Large intestine (tissue), 3 donors: ENCODE measurements around the gene ST7. TPM values are rescaled to one million over a fixed set of nuclear protein-coding genes. Genes with fewer than 3 reads are reported as not detected.

Source experiments
- DNase-seq, 2 donors: peaks; one replicate each; pipeline versions ENCODE4 v3.0.0 to v3.0.0-alpha.2; 2013
- H3K27ac ChIP-seq: one replicate; pipeline ENCODE4 v1.5.1; 2013; ENCODE audit warnings: low read length
- H3K27me3 ChIP-seq: 2 replicates; pipeline ENCODE4 v1.6.1; 2013; ENCODE audit warnings: low read length; ENCODE audit not compliant: control insufficient read depth, insufficient read depth
- H3K36me3 ChIP-seq: 2 replicates; pipeline ENCODE4 v1.6.1; 2013; ENCODE audit warnings: low read length; ENCODE audit not compliant: control insufficient read depth, insufficient read depth
- H3K4me1 ChIP-seq: one replicate; pipeline ENCODE4 v1.6.1; 2013; ENCODE audit warnings: low read length; ENCODE audit not compliant: control insufficient read depth, insufficient read depth
- H3K4me3 ChIP-seq: one replicate; pipeline ENCODE4 v1.5.1; 2013; ENCODE audit warnings: low read length
- H3K9me3 ChIP-seq: one replicate; pipeline ENCODE4 v1.6.1; 2013; ENCODE audit warnings: mild to moderate bottlenecking, low read depth, low read length, moderate library complexity; ENCODE audit not compliant: control insufficient read depth
- WGBS: methylation state at CpG from one replicate; pipeline ENCODE4 v1.1.5; 2013; ENCODE audit warnings: low lambda C conversion rate; ENCODE audit not compliant: insufficient coverage; 5-methylcytosine and 5-hydroxymethylcytosine counted together
- polyA plus RNA-seq: library from polyadenylated mRNA; unstranded; fragments of 120-200 nt; gene quantifications from one replicate; pipeline ENCODE4 v1.2.1, GENCODE V29; 2013

The ST7 gene
- polyA plus RNA-seq, 1 donor, result 25.1 TPM

GRCh38 chr7:117186218-117187010 is 233.1 kb downstream of the ST7 start:
- H3K27me3 ChIP-seq, result no peaks in the 10 kb centered on the region
- H3K36me3 ChIP-seq, result peaks cover 15% of the 10 kb centered on the region
- 100% methylated on average over 1 of the region's 7 CpGs for WGBS
- H3K4me1 ChIP-seq, result no peaks in the 10 kb centered on the region
- no peaks in the 10 kb centered on the region for H3K9me3 ChIP-seq
- no peak for DNase-seq
- no peak overlapping the region for H3K4me3 ChIP-seq
- no peak overlapping the region for H3K27ac ChIP-seq

- Histone ChIP-seq H3K9me3 (no peaks in the 10 kb centered on the region), H3K27ac (no peak overlapping the region), H3K4me1 (no peaks in the 10 kb centered on the region), H3K27me3 (no peaks in the 10 kb centered on the region), H3K36me3 (peaks cover 16% of the 10 kb centered on the region), H3K4me3 (no peak overlapping the region)
- no peak for DNase-seq
These were observed 235.1 kb downstream of the ST7 start for GRCh38 chr7:117188376-117188775.

GRCh38 chr7:117188949-117189592 is 235.8 kb downstream of the ST7 start:
- 86% methylated on average over 3 of the region's 5 CpGs for WGBS
- no peak overlapping the region for H3K27ac ChIP-seq

GRCh38 chr7:117190104-117190503 is 236.8 kb downstream of the ST7 start:
- Histone ChIP-seq H3K4me3 (no peak overlapping the region), H3K9me3 (no peaks in the 10 kb centered on the region), H3K4me1 (no peaks in the 10 kb centered on the region), H3K27me3 (no peaks in the 10 kb centered on the region), H3K27ac (no peak overlapping the region), H3K36me3 (peaks cover 19% of the 10 kb centered on the region)
- no peak for DNase-seq
- 100% methylated on average over 1 of the region's 8 CpGs for WGBS

More at GRCh38 chr7:117188949-117189592, 235.8 kb downstream of the ST7 start:
- no peaks in the 10 kb centered on the region for H3K27me3 ChIP-seq
- no peaks in the 10 kb centered on the region for H3K9me3 ChIP-seq
- peaks cover 19% of the 10 kb centered on the region for H3K36me3 ChIP-seq
- no peak for DNase-seq
- no peak overlapping the region for H3K4me3 ChIP-seq
- H3K4me1 ChIP-seq, result no peaks in the 10 kb centered on the region

DNA sequence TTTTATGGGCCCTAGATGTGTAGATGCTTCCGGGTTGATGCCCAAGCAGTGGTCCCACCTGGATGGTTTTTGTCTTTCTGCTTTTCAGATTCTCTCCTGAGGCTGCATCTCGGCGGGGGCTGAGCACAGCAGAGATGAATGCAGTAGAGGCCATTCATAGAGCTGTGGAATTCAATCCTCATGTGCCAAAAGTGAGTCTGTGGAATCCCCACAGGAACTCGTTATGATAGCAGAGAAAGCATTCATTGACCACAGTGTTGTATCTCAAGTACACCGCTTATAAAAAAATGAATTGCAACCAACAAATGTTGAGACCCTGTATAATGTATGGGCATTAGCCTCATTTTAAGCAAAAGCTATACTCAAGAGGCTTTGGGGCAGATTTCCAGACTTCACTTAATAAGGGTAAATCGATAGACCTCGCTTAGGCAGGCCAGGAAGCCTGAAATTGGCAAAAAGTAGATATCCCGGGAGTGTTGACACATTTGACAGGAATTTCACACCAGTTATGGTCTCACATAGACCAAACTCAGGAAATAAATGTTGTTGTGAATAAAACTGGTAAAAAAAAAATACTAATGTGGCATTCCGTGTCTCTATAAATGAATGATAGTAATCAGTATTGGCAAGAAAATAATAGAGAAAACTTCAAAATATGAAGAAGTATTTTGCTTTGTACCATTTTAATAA is 237.6 kb downstream of the ST7 start:
- Histone ChIP-seq H3K27ac (no peak overlapping the region), H3K4me3 (no peak overlapping the region), H3K9me3 (no peaks in the 10 kb centered on the region), H3K4me1 (no peaks in the 10 kb centered on the region), H3K36me3 (peaks cover 19% of the 10 kb centered on the region), H3K27me3 (no peaks in the 10 kb centered on the region)
- DNase-seq, result no peak
- WGBS, result 100% methylated on average over 4 of the region's 9 CpGs

DNA sequence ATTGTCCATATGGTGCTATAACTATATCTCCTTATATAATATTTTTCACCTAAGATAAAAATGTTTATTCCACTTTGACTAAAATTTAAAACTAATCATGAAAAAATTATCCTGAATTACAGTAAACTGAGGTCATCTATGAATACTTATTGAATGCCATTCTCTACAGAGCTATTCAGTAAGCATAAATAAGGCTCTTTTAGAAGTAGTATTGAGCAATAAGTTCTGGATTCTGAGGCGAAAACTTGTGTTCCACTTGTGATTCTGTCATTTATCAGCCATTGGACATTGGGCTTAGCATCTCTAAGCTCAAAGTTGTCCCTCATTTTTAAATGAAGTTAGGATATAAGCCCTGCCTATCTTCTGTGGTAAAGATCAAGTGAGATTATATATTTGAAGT is 238.8 kb downstream of the ST7 start:
- H3K27ac ChIP-seq, result no peak overlapping the region
- H3K27me3 ChIP-seq, result no peaks in the 10 kb centered on the region
- H3K4me1 ChIP-seq, result no peaks in the 10 kb centered on the region
- H3K4me3 ChIP-seq, result no peak overlapping the region
- H3K9me3 ChIP-seq, result no peaks in the 10 kb centered on the region
- no peak for DNase-seq
- no CpG with 5 or more reads among the region's 1 CpG for WGBS
- H3K36me3 ChIP-seq, result peaks cover 19% of the 10 kb centered on the region

DNA sequence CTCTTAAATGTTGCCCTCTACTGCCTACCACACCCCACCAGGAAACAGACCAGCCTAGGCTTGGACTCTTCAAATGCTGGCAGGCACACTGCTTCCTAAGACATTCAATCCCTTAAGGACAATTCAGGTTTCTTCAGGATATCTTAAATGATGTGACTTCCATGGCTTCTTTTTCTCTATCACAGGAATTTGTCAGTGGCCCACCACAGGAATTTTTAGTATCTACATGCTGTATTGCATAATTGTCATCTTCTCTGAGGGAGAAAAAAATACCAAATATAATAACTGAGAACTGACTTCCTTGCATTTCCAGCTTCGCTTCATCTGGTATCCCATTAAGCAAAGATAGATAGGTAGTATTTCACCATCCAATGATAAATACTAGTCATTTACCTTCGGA is 240.3 kb downstream of the ST7 start:
- Histone ChIP-seq H3K27me3 (no peaks in the 10 kb centered on the region), H3K36me3 (peaks cover 24% of the 10 kb centered on the region), H3K9me3 (no peaks in the 10 kb centered on the region), H3K4me3 (no peak overlapping the region), H3K27ac (no peak overlapping the region), H3K4me1 (no peaks in the 10 kb centered on the region)
- no peak for DNase-seq
- no CpG with 5 or more reads among the region's 2 CpGs for WGBS

DNA sequence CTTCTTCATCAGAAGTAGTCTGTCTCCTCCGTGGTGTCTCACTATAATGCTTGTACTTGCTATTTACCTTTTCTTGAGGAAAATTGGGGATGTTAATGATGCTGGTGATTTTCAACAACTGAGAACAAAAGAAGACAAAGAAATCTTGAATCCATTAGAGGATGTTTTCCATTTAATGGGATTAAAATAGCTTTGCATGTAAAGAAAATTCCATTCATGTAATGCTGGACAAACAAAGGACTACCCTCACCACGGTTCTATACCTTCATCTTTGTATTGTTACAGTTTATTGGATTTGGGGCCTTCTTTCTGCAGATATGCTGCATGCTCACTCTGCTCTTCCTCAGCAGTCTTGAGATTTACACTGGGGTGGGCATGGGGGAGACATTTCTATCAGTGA is 241.1 kb downstream of the ST7 start:
- Histone ChIP-seq H3K9me3 (no peaks in the 10 kb centered on the region), H3K27ac (no peak overlapping the region), H3K4me1 (no peaks in the 10 kb centered on the region), H3K27me3 (no peaks in the 10 kb centered on the region), H3K36me3 (peaks cover 27% of the 10 kb centered on the region), H3K4me3 (no peak overlapping the region)
- DNase-seq, result no peak
- no CpG with 5 or more reads among the region's 2 CpGs for WGBS

GRCh38 chr7:117195361-117196029 is 242.2 kb downstream of the ST7 start:
- Histone ChIP-seq H3K27me3 (no peaks in the 10 kb centered on the region), H3K36me3 (peaks cover 27% of the 10 kb centered on the region)
- 100% methylated on average over 1 of the region's 4 CpGs for WGBS

GRCh38 chr7:117200132-117200531 is 246.8 kb downstream of the ST7 start:
- Histone ChIP-seq H3K36me3 (peaks cover 20% of the 10 kb centered on the region), H3K4me3 (no peak overlapping the region), H3K9me3 (no peaks in the 10 kb centered on the region), H3K27ac (no peak overlapping the region), H3K4me1 (no peaks in the 10 kb centered on the region), H3K27me3 (no peaks in the 10 kb centered on the region)
- no peak for DNase-seq
- no CpG with 5 or more reads among the region's 2 CpGs for WGBS

More at GRCh38 chr7:117195361-117196029, 242.2 kb downstream of the ST7 start:
- H3K4me3 ChIP-seq, result no peak overlapping the region
- no peak for DNase-seq
- no peaks in the 10 kb centered on the region for H3K9me3 ChIP-seq
- H3K27ac ChIP-seq, result no peak overlapping the region
- H3K4me1 ChIP-seq, result no peaks in the 10 kb centered on the region
